GM12874 (cell line): ENCODE results near the gene GSDMA.

Experiments
- TF ChIP-seq, protein P1 (sequence below): IDR thresholded peaks from 2 replicates; pipeline ENCODE4 v1.5.1; 2011; ENCODE audit warnings: low read depth, mild to moderate bottlenecking, control low read depth, low read length, moderate library complexity; ENCODE audit not compliant: insufficient read depth

GSDMA gene

DNA sequence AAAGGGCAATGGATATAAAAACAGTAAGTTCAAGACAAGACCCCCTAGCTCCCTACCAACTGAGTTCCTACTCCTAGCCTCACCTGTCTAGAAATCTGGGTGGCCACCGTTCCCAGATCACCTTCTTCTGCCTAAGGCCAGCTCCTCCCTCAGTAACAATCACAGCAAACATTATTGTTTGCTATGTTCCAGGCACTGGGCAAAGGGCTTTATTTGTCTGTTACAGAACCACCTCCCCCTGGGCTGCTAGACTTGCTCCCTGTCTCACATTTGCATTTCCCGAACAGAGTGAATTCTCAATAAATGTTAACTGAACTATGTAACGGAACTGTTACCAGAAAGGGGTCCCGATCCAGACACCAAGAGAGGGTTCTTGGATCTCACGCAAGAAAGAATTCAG lies 28.5 kb upstream of the GSDMA start:
- TF ChIP-seq, protein P1, sequence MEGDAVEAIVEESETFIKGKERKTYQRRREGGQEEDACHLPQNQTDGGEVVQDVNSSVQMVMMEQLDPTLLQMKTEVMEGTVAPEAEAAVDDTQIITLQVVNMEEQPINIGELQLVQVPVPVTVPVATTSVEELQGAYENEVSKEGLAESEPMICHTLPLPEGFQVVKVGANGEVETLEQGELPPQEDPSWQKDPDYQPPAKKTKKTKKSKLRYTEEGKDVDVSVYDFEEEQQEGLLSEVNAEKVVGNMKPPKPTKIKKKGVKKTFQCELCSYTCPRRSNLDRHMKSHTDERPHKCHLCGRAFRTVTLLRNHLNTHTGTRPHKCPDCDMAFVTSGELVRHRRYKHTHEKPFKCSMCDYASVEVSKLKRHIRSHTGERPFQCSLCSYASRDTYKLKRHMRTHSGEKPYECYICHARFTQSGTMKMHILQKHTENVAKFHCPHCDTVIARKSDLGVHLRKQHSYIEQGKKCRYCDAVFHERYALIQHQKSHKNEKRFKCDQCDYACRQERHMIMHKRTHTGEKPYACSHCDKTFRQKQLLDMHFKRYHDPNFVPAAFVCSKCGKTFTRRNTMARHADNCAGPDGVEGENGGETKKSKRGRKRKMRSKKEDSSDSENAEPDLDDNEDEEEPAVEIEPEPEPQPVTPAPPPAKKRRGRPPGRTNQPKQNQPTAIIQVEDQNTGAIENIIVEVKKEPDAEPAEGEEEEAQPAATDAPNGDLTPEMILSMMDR: no peak

DNA sequence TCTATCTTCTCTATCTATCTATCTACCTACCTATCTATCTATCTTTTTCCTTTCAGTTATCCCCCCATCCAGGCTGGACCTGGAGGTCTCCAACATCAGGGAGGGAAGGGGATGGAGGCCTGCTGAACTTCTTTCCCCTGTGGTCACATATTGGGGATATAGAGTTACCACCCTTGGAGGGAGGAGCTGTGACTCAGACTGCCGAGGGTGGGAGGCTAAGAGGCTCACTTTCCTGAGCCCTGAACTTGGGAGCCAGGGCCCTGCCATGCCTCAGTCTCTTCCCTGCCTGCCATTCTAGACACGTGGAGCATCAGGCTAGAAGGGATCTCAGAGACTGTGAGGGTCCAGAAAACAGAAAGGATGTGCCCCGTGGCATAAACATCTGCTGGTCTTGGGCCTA lies 26.9 kb upstream of the GSDMA start:
- TF ChIP-seq, protein P1: no peak

DNA sequence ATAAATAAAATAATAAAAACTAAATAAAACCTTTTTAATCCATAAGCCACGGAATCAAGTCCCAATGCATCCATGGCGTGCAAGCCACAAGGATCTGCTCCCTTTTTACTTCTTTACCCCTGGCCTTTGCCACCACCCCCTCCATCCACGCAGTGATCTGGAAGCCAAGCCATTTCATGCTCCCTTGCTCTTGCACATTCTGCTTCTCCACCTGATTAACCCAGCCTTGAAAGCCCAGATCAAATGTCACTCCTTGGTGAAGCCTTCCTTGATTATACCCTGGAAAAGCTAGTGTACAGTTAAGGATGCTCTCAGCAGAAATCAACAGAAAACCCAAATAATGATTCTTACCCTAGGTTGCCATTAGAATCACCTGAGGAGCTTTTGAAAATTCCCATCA lies 25.4 kb upstream of the GSDMA start:
- TF ChIP-seq, protein P1: no peak

- TF ChIP-seq, protein P1: no peak
These were observed 24.5 kb upstream of the GSDMA start for GRCh38 chr17:39938140-39938869.

DNA sequence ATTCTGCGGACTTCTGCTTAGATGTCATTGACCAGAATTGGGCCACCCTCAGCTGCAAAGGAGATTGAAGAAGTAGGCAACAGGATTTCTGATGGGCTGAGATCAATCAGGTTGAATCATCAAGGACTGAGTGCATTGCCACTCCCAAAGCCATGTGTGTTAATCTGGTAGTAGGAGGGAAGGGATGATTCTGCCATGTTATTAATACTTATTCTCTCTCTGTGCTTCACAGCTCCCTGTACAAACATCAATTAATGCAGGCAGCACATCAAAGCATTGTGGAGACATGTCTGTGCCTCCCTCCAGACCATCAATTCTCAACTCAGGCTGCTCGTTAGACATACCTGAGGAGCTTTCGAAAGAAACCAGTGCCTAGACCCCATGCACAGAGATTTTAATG lies 23.7 kb upstream of the GSDMA start:
- TF ChIP-seq, protein P1: no peak

- TF ChIP-seq, protein P1: peak; percentile 63
These were observed 23.0 kb upstream of the GSDMA start for GRCh38 chr17:39939588-39940419.

GRCh38 chr17:39943702-39944392 lies 19.0 kb upstream of the GSDMA start:
- TF ChIP-seq, protein P1: no peak
